ENCODE results near the gene VAMP1. TPM values are rescaled to one million over a fixed set of nuclear protein-coding genes. Genes with fewer than 3 reads are reported as not detected.

The VAMP1 gene
- total and polyA plus RNA-seq, 2 of the 8 experiments (the other 6 are each of a cell fraction or from before 2014, with no cell fraction given): 10.8 to 23.1 TPM

DNA sequence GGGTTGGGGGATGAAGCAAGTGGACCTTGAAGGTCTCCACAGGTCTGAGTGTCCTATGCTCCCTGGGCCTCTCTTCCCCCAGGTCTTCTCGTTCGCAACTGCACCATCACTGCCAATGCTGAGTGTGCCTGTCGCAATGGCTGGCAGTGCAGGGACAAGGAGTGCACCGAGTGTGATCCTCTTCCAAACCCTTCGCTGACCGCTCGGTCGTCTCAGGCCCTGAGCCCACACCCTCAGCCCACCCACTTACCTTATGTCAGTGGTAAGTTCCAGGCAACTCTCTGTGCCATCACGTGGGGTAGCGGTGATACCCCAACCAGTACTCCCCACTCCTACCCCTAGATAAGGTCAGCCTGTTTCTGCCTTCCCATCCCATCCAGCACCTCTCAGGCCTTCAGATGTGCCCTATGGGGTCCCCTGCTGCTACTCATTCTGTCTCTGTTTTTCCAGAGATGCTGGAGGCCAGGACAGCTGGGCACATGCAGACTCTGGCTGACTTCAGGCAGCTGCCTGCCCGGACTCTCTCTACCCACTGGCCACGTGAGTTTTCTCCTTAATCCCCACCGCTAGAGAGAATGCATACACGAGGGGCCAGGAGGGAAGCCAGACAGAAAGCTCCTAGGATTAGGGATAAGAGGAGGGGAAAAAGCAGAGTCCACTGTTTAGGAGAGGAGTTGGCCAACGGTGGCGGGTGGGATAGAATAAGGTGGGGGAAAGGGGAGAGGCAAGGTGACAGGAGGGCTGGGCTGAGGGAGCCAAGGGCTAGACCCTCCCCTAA, 20.2 kb downstream of the VAMP1 start (continued):
- TF ChIP-seq, protein P1, sequence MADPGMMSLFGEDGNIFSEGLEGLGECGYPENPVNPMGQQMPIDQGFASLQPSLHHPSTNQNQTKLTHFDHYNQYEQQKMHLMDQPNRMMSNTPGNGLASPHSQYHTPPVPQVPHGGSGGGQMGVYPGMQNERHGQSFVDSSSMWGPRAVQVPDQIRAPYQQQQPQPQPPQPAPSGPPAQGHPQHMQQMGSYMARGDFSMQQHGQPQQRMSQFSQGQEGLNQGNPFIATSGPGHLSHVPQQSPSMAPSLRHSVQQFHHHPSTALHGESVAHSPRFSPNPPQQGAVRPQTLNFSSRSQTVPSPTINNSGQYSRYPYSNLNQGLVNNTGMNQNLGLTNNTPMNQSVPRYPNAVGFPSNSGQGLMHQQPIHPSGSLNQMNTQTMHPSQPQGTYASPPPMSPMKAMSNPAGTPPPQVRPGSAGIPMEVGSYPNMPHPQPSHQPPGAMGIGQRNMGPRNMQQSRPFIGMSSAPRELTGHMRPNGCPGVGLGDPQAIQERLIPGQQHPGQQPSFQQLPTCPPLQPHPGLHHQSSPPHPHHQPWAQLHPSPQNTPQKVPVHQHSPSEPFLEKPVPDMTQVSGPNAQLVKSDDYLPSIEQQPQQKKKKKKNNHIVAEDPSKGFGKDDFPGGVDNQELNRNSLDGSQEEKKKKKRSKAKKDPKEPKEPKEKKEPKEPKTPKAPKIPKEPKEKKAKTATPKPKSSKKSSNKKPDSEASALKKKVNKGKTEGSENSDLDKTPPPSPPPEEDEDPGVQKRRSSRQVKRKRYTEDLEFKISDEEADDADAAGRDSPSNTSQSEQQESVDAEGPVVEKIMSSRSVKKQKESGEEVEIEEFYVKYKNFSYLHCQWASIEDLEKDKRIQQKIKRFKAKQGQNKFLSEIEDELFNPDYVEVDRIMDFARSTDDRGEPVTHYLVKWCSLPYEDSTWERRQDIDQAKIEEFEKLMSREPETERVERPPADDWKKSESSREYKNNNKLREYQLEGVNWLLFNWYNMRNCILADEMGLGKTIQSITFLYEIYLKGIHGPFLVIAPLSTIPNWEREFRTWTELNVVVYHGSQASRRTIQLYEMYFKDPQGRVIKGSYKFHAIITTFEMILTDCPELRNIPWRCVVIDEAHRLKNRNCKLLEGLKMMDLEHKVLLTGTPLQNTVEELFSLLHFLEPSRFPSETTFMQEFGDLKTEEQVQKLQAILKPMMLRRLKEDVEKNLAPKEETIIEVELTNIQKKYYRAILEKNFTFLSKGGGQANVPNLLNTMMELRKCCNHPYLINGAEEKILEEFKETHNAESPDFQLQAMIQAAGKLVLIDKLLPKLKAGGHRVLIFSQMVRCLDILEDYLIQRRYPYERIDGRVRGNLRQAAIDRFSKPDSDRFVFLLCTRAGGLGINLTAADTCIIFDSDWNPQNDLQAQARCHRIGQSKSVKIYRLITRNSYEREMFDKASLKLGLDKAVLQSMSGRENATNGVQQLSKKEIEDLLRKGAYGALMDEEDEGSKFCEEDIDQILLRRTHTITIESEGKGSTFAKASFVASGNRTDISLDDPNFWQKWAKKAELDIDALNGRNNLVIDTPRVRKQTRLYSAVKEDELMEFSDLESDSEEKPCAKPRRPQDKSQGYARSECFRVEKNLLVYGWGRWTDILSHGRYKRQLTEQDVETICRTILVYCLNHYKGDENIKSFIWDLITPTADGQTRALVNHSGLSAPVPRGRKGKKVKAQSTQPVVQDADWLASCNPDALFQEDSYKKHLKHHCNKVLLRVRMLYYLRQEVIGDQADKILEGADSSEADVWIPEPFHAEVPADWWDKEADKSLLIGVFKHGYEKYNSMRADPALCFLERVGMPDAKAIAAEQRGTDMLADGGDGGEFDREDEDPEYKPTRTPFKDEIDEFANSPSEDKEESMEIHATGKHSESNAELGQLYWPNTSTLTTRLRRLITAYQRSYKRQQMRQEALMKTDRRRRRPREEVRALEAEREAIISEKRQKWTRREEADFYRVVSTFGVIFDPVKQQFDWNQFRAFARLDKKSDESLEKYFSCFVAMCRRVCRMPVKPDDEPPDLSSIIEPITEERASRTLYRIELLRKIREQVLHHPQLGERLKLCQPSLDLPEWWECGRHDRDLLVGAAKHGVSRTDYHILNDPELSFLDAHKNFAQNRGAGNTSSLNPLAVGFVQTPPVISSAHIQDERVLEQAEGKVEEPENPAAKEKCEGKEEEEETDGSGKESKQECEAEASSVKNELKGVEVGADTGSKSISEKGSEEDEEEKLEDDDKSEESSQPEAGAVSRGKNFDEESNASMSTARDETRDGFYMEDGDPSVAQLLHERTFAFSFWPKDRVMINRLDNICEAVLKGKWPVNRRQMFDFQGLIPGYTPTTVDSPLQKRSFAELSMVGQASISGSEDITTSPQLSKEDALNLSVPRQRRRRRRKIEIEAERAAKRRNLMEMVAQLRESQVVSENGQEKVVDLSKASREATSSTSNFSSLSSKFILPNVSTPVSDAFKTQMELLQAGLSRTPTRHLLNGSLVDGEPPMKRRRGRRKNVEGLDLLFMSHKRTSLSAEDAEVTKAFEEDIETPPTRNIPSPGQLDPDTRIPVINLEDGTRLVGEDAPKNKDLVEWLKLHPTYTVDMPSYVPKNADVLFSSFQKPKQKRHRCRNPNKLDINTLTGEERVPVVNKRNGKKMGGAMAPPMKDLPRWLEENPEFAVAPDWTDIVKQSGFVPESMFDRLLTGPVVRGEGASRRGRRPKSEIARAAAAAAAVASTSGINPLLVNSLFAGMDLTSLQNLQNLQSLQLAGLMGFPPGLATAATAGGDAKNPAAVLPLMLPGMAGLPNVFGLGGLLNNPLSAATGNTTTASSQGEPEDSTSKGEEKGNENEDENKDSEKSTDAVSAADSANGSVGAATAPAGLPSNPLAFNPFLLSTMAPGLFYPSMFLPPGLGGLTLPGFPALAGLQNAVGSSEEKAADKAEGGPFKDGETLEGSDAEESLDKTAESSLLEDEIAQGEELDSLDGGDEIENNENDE (IDR thresholded peaks at IDR 0.05; ENCODE audit: insufficient replicate concordance, low read length): no peak
- TF ChIP-seq SAP30 (IDR thresholded peaks at IDR 0.05; ENCODE audit: insufficient read depth, insufficient replicate concordance, low read length): no peak
- no peak for TF ChIP-seq EGR1 (IDR thresholded peaks at IDR 0.05; ENCODE audit: borderline replicate concordance, low read depth, low read length)
- no peak for TF ChIP-seq POLR2AphosphoS5 (IDR thresholded peaks at IDR 0.05; ENCODE audit: low read depth, low read length)
- TF ChIP-seq POLR2A (IDR thresholded peaks at IDR 0.05; ENCODE audit: control extremely low read depth in 1 of 2, low read depth in 2 of 2, low read length in 2 of 2): no peak
- no peak for TF ChIP-seq ASH2L (IDR thresholded peaks at IDR 0.05; ENCODE audit: low read length)
- TF ChIP-seq CBX5 (IDR thresholded peaks at IDR 0.05; ENCODE audit: low read depth, low read length): no peak
- no peak for TF ChIP-seq GABPA (IDR thresholded peaks at IDR 0.05; ENCODE audit: borderline replicate concordance, insufficient read depth, low read length)
- TF ChIP-seq, protein P2, sequence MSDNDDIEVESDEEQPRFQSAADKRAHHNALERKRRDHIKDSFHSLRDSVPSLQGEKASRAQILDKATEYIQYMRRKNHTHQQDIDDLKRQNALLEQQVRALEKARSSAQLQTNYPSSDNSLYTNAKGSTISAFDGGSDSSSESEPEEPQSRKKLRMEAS (IDR thresholded peaks at IDR 0.05): no peak
- TF ChIP-seq MAFK (IDR thresholded peaks at IDR 0.05; ENCODE audit: low read depth, low read length): no peak
- no peak for TF ChIP-seq KDM4A (IDR thresholded peaks at IDR 0.05; ENCODE audit: low read depth, low read length, severe bottlenecking)

All from H1 (cell line).